ENCODE data around the gene RENBP.
"Not testable (repeated sequence)": the region's sequence is repeated elsewhere in the genome, so short reads cannot be mapped to it uniquely, and the experiment has no call there.

RENBP gene

DNA sequence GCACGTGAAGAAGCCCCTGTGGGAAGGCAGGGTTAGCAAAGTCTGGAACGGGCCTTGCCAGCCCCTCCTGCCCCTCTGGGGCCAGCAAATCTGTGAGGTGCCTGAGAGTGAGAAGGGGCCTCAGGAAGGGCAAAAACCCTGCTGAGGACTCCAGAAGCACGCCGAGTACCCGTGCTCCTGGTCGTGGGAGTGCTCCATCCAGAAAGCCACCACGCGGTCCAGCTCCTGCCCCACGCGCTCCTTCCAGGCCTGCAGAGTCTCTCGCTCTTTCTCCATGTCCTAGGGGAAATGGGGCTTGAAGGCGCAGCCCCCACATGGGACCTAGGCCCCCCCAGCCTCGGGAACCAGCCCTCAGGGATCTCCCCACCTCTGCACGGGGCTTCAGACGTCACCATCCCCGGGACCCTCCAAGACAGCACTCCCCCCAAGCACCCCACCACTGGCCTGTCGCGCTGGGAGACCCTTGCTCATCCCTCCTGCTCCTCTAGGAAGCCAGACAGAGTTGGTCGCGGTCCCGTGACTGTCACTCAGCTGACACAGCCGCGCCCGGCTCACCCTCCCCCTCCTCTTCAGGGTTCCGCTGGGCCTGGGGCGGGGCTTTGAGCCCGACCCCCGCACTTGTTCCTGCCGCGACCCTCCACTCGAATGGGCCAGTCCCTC, at the start of gene RENBP:
Gene RENBP, minus strand, starts transcription at position 504 of the 660 bp plus-strand sequence. Its CDS starts 33 bp downstream, at position 471.
- DNase-seq (ENCODE audit: low read depth in 2 of 2), result no peak

DNA sequence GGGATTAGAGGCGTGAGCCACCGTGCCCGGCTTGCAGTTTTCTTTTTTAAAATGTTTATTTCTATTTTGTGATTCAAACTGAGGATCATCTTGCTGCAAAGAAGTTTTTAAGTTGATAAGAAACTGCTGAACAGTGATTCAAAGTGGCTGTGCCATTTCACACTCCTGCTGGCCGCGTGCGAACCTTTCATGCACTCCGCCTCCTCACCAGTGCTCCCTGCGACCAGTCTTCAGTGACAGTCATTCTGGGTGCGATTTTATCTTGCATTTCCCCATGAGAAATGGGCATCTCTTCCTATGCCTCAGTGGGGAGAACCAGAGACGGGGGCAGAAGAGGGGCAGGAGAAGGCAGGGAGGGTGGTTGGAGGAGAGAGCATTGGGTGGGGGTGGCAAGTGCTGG, 49.5 kb upstream of the RENBP start:
- no peak for DNase-seq (ENCODE audit: low read depth in 2 of 2)

DNA sequence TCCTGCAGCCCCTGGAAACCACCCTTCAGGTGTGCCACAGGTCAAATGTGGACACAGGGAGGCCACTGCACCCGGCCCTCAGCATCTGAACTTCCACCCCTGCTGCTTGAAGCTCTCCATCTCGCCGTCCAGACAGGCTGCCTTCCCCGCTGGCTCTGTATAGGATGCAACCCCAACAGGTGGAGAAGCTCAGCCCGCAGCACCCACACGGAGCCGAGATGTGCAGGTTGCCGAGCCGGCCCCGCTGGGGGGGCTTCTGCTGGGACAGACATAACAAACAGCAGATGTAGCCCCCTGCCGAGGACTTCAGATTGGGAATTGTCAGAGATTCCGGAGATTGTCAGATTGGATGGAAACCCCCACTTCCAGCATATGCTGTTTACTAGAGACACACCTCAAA, 48.6 kb upstream of the RENBP start:
- DNase-seq (ENCODE audit: low read depth in 2 of 2), result no peak

DNA sequence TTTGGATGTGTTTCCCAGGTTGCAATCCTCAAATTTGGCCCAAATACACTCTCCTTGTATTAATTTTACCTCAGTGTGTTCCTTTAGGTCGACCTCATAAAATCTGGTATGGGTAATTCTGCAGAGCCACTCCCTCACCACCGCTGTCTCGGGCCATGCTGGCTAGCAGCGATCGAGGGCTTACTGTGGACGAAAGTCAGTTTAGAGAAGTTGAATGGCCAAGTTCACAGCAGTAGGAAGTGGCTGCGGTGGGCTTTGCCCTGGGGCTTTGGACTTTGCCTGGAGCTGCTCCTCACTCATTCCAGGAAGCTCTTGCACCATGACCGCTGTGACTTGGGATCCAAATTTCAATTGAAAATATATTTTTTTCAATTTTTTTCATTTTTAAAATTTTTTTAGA, 47.7 kb upstream of the RENBP start:
- DNase-seq (ENCODE audit: low read depth in 2 of 2), result no peak

DNA sequence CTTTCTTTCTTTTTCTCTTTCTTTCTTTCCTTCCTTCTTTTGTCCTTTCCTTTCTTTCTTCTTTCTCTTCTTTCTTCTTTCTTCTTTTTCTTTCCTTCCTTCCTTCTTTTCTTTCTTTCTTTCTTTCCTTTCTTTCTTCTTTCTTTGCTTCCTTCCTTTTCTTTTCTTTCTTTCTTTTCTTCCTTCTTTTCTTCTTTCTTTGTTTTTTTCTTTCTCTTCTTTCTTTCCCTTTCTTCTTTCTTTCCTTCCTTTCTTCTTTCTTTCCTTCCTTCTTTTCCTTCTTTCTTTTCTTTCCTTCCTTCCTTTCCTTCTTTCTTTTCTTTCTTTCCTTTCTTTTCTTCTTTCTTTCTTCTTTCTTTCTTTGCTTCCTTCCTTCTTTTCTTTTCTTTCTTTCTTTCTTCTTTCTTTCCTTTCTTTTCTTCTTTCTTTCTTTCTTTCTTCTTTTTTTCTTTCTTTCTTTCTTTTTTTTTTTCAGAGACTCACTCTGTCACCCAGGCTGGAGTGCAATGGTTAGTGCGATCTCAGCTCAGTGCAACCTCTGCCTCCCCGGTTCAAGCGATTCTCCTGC, 46.7 kb upstream of the RENBP start:
- no peak for DNase-seq (ENCODE audit: low read depth in 2 of 2)

DNA sequence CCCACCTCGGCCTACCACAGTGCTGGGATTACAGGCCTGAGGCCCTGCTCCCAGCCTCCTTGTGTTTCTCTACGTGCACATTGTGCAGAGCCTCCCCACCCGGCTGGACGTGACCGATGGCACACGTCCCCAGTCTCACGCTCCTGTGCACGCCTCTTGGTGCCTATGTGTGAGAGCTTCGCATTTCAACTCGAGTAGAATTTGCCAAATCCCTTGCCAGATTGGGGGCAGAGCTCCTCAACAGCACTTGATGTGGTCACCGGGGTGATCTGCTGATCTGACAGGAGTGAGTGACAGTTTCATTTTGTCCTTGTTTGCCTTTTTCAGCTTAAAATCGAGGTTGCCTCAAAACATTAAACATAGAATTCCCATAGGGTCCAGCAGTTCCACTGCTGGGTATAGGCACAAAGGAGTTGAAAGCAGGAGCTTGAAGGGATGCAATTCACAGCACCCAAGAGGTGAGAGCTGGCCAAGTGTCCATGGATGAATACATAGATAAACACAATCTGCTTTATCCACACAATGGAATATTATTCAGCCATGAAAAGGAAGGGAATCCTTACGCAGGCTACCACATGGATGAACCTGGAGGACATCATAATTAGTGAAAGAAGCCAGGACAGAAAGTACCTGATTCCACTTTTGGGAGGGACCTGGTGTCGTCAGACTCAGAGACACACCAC, 45.7 kb upstream of the RENBP start:
- DNase-seq (ENCODE audit: low read depth in 2 of 2), result no peak

DNA sequence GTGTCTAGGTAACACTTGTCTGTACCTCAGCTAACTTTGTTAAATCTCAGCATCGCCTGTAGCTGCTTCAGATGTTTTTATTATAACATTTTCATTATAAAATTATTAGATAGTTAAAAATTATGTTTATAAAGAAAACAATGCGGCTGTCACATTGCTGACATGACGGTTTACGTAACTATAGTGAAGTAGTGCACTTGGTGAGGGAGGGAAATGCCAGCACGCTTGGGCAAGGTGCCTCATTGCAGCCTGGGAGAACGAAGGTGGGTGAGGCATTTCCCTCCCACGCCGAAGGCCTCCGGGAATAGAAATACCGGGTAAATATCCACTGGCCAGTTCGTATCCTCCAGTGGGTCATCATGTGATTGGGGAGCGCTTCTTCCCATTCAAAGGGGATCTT, 44.0 kb upstream of the RENBP start:
- no peak for DNase-seq (ENCODE audit: low read depth in 2 of 2)

DNA sequence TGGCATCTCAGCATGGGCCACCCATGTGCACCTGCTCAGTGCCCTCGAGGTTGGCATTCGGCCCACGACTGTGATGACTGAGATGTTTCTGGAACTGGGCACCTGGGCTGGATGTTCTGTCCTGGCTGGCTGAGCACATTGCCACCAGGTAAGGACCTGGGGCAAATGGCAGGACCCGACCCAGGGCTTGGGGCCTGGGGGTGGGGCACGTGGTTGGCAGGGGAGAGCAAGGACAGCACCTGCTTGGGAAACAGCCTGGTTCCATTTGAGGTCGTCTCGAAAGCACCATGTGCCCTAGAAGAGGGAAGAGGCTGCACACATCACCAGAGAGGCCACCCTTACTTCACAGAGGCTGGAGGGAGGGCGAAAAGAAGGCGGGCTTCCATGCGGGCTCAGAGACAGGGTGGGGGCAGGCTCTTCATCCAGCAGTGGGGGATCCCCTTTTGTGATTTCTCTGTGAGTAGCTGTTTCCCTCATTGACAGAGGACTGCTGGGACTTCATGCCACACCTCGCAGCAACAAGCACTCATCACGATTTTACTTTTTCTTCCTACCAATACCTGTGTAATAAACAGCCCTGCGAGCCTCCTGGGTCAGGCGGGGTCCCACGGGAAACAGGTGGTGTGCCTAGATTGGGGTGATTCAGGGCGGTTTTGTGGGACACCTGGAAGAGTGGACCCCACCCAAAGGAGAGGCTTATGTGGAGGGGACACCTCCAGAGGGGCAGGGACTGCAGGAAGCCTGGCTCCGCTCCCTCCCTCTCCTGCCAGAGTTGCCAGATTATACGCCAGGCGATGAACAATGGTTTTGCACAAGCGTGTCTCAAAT, 40.1 kb upstream of the RENBP start:
- DNase-seq (ENCODE audit: low read depth in 2 of 2), result peak in 1 of 2 donors; percentile 18

DNA sequence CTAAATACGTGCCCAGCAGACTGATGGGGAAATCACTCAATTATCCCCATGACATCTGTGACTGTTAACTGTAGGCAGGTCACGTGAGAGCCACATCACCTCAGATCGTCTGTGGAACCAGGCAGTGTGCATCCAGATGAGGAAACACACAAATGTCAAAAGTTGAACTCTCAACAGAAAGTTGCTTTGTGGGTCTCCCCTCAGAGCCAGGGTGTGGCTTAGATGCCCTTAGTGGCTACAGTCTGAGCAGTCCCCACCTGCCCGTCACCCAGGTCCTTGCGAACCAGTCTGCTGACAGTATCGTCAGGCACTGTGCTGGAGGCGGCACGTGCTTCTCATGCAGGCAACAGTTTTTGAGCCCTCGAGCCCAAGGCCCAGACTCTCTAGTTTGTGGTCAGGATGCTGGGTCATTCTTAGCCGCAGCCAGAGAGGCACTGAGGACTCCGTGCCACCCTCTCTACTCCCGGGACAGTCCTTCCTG, 38.9 kb upstream of the RENBP start:
- DNase-seq (ENCODE audit: low read depth in 2 of 2), result no peak

DNA sequence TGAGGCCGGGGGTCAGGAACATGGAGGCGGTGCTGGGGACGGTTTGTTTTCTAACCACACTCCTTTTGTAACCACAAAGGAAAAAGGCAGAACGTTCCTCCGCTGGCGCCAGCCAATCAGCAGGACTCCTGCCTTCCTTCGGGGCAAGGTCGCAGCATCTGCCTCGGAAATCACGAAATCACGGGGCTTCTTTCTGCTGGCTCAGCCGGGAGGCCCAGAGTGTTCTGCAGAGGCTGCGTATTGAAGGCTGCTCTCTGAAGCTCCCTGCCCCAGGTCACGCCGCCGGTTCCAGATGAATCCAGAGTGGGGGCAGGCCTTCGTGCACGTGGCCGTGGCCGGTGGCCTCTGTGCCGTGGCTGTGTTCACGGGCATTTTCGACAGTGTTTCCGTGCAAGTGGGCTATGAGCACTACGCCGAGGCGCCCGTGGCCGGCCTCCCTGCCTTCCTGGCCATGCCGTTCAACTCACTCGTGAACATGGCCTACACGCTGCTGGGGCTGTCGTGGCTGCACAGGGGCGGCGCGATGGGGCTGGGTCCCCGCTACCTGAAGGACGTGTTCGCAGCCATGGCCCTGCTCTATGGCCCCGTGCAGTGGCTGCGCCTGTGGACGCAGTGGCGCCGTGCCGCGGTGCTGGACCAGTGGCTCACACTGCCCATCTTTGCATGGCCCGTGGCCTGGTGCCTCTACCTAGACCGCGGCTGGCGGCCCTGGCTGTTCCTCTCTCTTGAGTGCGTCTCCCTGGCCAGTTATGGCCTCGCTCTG, 37.5 kb upstream of the RENBP start:
- peak in 1 of 2 donors; percentile 19 for DNase-seq (ENCODE audit: low read depth in 2 of 2)

DNA sequence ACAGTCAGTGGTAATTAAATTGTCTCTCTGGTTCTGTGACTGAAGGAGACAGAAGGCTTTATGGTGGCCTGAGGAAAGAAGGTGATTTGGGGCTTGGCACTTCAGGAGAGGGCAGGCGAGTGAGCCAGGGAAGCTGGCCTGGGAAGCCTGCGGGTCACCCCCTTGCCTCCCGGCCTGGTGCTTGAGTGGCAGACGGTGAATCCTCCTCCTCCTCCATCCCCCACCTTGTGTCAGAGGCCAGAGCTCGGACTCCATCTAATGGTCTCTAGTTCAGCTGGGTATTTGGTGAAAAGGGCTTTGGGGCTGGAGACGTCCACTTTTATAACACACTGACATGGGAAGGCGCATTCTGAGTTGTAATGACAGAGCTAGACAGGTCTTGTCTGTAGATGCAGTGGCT, 36.8 kb upstream of the RENBP start:
- no peak for DNase-seq (ENCODE audit: low read depth in 2 of 2)

DNA sequence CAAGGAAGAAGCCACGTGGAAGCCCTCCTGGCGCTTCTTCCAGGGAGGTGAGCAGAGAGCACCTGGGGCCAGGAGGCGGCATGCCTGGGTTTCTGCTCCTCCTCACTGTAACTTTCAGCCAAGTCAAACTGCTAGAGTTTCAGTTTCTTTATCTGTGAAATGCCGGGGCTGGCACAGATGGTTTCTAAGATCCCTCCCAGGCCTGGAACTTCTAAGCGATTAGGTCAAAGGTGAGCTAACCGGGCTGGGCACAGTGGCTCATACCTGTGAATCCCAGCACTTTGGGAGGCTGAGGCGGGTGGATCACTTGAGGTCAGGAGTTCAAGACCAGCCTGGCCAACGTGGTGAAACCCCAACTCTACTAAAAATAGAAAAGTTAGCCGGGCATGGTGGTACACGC, 36.0 kb upstream of the RENBP start:
- not testable (repeated sequence) for DNase-seq (ENCODE audit: low read depth in 2 of 2)

DNA sequence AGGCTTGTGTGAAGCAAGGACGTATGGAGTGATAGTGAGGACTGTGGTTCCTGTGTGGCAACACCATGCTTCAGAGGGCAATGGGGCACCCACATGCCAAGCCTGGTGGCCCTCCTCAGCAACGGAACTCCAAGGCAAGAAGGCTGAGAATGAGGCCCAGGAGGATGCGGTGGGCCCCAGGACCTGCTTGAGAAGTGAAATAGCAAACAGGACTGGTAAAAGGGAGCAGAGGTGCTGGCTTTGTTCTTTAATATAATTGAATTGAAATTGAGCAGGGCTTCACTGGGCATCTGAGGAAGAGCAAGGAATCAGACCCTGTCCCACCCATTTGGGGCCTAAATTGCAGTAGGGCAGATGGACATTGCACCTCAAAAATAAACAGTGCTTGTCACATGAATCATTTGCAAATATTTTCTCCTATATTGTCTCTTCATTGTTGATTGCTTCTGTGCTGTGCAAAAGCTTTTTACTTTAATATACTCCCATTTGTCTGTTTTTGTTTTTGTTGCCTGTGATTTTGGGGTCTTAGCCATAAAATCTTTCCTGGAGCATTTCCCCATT, 30.4 kb upstream of the RENBP start:
- DNase-seq (ENCODE audit: low read depth in 2 of 2), result no peak

DNA sequence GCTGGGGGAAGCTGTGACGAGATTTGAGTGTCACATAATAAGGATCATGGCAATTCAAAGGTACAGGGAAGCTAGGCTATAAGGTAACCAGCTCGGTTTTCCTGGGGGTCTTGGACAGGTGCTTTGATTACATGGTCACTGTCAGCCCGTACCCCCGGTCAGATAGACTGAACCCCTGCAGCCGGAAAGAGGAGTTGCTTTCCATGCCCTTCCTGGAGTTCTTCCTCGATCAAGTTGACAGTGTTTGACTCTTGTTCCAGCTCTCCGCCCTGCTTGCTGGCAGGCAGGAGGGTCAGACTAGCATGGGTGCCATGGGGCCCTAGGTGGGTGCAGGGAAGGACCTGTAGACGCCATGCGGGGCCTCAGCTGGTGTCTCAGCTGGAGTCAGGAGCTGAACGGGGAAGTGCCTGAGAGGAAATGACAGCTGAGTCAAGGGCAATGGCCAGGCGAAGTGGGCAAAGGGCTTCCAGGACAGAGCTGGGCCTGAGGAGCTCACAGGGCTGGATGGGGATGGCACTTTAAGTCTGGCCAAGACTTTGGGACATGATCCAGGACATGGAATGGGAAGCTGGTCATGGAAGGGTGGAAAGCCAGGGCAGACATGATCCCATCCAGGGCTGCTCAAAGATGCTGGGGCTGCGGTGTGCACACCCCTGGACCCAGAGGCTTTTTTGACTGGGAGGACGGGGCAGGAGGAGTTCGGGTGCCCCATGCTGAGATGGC, 29.7 kb upstream of the RENBP start:
- no peak for DNase-seq (ENCODE audit: low read depth in 2 of 2)

DNA sequence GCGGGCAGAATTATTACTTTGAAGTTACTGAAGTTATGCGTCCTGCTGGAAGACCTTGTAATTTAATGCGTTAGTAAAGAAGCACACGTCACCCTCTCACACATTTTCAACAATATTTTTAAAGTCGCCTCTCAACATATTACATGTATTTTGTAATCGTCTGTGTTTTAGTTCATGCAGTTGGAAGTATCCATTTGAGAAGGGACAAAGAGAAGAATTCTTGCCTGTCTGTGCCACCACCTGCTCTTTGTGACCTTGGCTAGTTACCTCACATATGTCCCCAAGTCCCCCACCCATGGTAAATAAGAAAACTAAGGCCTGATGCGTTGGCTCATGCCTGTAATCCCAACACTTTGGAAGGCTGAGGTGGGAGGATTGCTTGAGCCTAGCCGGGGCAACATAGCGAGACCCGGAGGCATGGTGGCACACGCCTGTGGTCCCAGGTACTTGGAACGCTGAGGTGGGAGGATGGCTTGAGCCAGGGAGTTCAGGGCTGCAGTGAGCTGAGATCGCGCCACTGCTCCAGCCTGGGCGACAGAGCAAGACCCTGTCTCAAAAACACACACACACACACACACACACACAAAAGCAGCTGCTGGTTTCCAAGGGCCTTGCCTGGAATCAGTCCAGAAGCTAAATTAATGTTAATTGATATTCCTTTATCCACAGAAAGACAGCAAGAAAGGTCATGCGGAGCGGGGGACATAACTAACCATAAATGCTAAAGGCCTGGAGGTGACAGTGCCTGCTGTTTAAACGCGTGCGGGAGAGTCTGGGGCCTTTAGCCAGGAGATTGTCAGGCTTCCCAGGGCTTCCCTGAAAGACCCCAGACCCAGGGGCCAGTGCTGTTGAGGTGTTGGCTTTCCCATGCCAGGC, 28.9 kb upstream of the RENBP start:
- no peak for DNase-seq (ENCODE audit: low read depth in 2 of 2)

DNA sequence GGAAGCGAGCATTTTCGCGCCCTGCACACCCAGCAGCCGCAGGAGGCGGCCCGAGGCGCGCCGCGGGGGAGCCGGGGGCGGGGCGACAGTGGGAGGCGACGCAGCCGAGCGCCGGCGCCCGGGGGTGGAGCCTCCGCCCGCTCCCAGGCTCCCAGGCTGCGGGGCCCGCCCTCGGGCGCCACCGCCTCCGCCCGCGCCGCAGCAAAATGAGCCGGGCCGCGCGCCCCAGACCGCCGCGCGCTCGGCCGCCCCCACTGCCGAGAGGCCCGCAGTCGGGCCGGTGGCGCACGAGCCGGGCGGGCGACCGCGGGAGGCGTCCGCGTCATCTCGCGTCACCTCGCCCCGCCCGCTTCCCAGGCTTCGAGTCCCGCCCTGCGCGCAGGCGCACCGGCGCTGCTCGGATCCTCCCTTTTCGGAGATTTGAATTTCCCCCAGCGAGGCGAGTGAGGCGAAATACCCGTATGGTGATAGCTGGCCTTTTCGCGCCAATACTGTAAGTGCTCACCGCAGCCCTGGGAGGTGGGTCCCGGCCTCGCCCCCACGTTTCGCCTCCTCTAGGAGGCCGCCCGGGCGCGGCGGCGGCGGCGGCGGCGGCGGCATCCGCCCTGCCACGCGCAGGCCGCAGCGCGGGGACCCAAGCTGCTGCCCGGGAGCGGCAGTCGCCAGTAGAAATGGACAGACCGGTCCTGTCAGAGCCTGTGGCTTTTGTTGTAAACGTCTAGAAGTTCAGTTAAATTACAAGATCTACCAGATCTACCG, 28.1 kb upstream of the RENBP start, which contains the start of gene TMEM187:
Gene TMEM187, plus strand, starts transcription at position 387 of the 759 bp plus-strand sequence. CDS start 9,309 bp downstream, outside the sequence.
- peak; percentile 75 to 82 for DNase-seq (ENCODE audit: low read depth in 2 of 2)

DNA sequence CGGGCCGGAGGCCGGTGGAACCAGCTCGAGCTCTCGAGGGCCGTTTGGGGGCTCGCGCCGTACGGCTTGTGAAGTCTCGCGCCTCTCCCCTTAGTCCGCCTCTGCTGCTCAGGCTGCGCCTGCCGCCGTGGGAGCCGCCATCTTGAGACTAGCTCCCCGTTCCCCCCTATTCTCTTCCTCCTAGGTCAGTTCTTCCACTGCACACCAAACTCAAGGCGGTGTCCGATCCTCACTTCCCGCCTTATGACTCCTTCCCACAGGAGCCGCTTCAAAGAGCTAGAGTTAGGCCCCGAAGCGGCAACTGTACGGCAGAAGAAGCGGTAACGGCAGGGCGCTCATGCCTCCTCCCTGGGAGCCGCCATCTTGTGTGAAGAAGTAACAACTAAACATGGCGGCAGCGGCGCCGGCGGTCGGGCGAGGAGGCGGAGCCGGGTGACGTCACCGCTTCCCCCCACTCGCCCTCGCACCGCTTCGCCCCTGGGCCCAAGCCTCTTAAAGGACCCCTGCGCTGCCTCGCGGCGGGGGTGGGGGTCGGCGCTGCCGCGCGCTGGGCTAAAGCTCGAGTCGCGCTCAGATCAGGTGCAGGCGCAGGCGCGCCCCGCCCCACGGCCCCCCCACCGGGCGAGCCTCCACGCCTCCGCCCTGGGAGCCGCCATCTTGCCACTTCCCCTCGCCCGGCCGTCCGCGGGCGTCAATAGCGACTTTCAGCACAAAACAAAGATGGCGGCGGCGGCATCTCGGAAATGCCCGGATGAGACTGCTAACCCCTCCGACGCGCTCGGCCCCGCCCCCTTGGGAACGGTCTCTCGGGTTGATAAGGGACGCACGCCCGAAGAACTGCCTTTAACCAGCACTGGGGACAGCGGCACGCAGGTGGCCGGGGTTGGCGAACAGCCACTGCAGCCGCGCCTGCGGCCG, 27.3 kb upstream of the RENBP start, which contains the start of gene HCFC1:
Gene HCFC1, minus strand, starts transcription at position 369 of the 918 bp plus-strand sequence. CDS start 978 bp downstream, outside the sequence.
- peak; percentile 85 to 86 for DNase-seq (ENCODE audit: low read depth in 2 of 2)

All from activated CD8-positive, alpha-beta memory T cell treated with anti-CD3 and anti-CD28 coated beads for 4 hours (primary cell).